MM.1S (cell line): Measurements from ENCODE around the gene CHRNE.

Source experiments
- DNase-seq: peaks from one replicate; pipeline ENCODE4 v3.0.0-alpha.2; 2015
- H2AFZ ChIP-seq: fragments of 300-600 bp; sonication (generic); 2 replicates; pipeline ENCODE4 v1.6.0; 2016; ENCODE audit warnings: antibody characterized with exemption, low read length
- H3F3A ChIP-seq: fragments of 300-600 bp; sonication (generic); 2 replicates; pipeline ENCODE4 v1.6.1; 2016; ENCODE audit warnings: mild to moderate bottlenecking, antibody characterized with exemption, low read length, moderate library complexity, mixed read lengths; ENCODE audit not compliant: insufficient read depth
- H3K27ac ChIP-seq: fragments of 300-600 bp; sonication (generic); 2 replicates; pipeline ENCODE4 v1.5.1; 2016; ENCODE audit warnings: mild to moderate bottlenecking, low read length
- H3K27me3 ChIP-seq: fragments of 300-600 bp; sonication (generic); replicated peaks from 2 replicates; pipeline ENCODE4 v1.6.0; 2016; ENCODE audit warnings: low read length; ENCODE audit not compliant: insufficient read depth
- H3K36me3 ChIP-seq: fragments of 300-600 bp; sonication (generic); replicated peaks from 2 replicates; pipeline ENCODE4 v1.6.1; 2016; ENCODE audit warnings: mild to moderate bottlenecking, low read length, mixed read lengths; ENCODE audit not compliant: insufficient read depth
- H3K4me1 ChIP-seq: fragments of 300-600 bp; sonication (generic); 2 replicates; pipeline ENCODE4 v1.6.1; 2016; ENCODE audit warnings: low read length, mixed read lengths
- H3K4me2 ChIP-seq: fragments of 300-600 bp; sonication (generic); 2 replicates; pipeline ENCODE4 v1.6.0; 2016; ENCODE audit warnings: low read depth, low read length
- H3K4me3 ChIP-seq: fragments of 300-600 bp; sonication (generic); 2 replicates; pipeline ENCODE4 v1.5.1; 2016; ENCODE audit warnings: low read length, mixed read lengths
- H3K79me2 ChIP-seq: fragments of 300-600 bp; sonication (generic); 2 replicates; pipeline ENCODE4 v1.6.1; 2016; ENCODE audit warnings: mixed run types, low read length, mixed read lengths
- H3K9ac ChIP-seq: fragments of 300-600 bp; sonication (generic); 2 replicates; pipeline ENCODE4 v1.6.1; 2016; ENCODE audit warnings: low read length, mixed read lengths
- H3K9me2 ChIP-seq: fragments of 300-600 bp; sonication (generic); replicated peaks from 2 replicates; pipeline ENCODE4 v1.6.1; 2016; ENCODE audit warnings: mild to moderate bottlenecking, low read length, mixed read lengths; ENCODE audit not compliant: insufficient read depth
- H3K9me3 ChIP-seq: fragments of 300-600 bp; sonication (generic); replicated peaks from 2 replicates; pipeline ENCODE4 v1.6.1; 2016; ENCODE audit warnings: mild to moderate bottlenecking, low read length, mixed read lengths; ENCODE audit not compliant: insufficient read depth
- H4K20me1 ChIP-seq: fragments of 300-600 bp; sonication (generic); 2 replicates; pipeline ENCODE4 v1.6.1; 2016; ENCODE audit warnings: mild to moderate bottlenecking, low read length, moderate library complexity, mixed read lengths; ENCODE audit not compliant: insufficient read depth
- EZH2 ChIP-seq: fragments of 300-600 bp; sonication (generic); optimal IDR thresholded peaks from 2 replicates; pipeline ENCODE3; 2017; ENCODE audit warnings: low read depth, mild to moderate bottlenecking, antibody characterized with exemption, low read length, mixed read lengths
- EZH2phosphoT487 ChIP-seq: fragments of 300-600 bp; sonication (generic); IDR thresholded peaks from 2 replicates; pipeline ENCODE4 v1.6.1; 2018; ENCODE audit warnings: antibody characterized with exemption, low read length
- TF ChIP-seq, protein P1 (sequence below): fragments of 300-600 bp; sonication (generic); IDR thresholded peaks from 2 replicates; pipeline ENCODE4 v1.5.1; 2016; ENCODE audit warnings: antibody characterized with exemption, low read length, mixed read lengths

Gene CHRNE

DNA sequence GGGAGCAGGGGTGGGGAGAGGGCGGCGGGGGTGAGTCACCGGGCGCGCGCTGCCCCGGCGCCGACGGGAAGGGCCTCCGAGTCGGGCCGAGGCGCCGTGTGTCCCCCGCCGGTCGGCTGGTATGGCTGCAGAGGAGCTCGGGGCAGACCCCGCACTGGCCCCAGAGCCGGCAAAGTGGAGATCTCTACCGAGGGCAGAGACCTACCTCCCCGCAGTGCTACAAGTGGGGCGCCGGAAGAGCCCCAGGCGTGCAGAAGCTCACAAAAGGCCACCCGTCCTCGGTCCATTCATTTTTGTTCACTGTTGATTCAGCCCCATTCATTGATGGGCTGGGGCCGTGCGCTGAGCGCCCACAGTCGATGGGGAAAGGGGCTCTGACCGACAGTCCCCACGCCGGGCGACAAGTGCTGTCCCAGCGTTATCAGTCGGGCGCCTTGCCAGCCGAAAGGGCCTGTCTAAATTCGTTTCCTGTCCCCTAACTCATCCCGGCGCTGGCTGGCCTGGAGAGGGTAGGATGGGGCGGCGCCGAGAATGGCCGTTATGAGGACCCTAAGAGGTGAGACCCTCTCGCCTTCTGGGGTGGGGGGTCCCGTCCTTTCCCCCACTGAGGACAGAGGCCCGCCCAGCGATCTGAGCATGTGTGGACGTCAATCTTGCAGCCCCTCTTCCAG is 47.3 kb upstream of the CHRNE start:
- Histone ChIP-seq H3K36me3 (no peaks in the 10 kb centered on the region), H3K4me3 (peak overlapping the region; percentile 81)

DNA sequence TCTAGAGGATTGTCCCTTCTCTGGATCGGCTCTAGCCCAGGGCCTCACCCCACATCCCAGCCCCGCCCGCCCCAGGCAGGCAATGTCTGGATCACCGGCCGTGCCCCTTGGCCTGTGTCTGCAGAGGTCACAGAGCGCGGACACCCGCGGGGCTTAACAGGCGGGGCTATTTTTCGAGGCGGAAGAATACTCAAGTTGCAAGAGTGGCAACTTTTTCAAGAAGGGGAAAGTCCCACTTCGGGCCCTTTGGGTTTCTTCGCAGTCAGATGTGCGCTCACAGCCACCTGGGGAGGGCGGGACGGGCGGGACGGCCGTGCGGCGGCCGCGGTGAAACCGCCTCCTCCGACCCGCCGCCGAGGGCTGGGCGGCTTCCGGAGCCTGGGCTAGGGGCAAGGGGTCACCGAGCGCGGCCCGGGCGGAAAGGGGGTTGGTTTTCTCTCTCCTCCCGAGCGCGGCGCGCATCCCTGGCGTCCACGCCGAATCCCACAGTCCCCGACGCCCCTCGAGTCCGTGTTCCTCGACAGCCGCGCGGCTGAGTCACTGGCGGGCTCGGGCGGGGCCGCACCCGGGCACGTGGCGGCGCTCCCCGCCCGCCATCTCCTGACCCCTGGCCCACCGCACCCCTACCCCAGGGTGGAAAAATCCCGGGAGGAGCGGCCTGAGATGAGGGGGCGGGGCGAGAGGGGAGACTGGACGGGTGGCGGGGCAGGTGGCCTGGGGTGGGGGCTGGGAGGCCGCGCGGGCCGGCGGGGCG is 46.6 kb upstream of the CHRNE start:
- Histone ChIP-seq H4K20me1 (peaks cover 24% of the 10 kb centered on the region), H3K9me2 (no peaks in the 10 kb centered on the region), H3K4me2 (peak overlapping the region; percentile 94), H2AFZ (peak overlapping the region; percentile 80), H3K4me3 (peak overlapping the region; percentile 99), H3K79me2 (peaks cover 44% of the 10 kb centered on the region), H3K9ac (peak overlapping the region; percentile 99), H3F3A (peaks cover 52% of the 10 kb centered on the region), H3K4me1 (peaks cover 34% of the 10 kb centered on the region), H3K27ac (peak overlapping the region; percentile 100), H3K36me3 (no peaks in the 10 kb centered on the region), H3K9me3 (no peaks in the 10 kb centered on the region), H3K27me3 (no peaks in the 10 kb centered on the region)
- DNase-seq, result peak; percentile 97
- TF ChIP-seq EZH2 (no peak), EZH2phosphoT487 (no peak)
- TF ChIP-seq, protein P1, sequence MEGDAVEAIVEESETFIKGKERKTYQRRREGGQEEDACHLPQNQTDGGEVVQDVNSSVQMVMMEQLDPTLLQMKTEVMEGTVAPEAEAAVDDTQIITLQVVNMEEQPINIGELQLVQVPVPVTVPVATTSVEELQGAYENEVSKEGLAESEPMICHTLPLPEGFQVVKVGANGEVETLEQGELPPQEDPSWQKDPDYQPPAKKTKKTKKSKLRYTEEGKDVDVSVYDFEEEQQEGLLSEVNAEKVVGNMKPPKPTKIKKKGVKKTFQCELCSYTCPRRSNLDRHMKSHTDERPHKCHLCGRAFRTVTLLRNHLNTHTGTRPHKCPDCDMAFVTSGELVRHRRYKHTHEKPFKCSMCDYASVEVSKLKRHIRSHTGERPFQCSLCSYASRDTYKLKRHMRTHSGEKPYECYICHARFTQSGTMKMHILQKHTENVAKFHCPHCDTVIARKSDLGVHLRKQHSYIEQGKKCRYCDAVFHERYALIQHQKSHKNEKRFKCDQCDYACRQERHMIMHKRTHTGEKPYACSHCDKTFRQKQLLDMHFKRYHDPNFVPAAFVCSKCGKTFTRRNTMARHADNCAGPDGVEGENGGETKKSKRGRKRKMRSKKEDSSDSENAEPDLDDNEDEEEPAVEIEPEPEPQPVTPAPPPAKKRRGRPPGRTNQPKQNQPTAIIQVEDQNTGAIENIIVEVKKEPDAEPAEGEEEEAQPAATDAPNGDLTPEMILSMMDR, result no peak

More for the DNA sequence above, 47.3 kb upstream of the CHRNE start:
- H3K9me3 ChIP-seq, result no peaks in the 10 kb centered on the region
- TF ChIP-seq, protein P1, result no peak
- no peak for TF ChIP-seq EZH2phosphoT487
- TF ChIP-seq EZH2, result no peak
- H3F3A ChIP-seq, result peaks cover 45% of the 10 kb centered on the region
- peaks cover 37% of the 10 kb centered on the region for H3K79me2 ChIP-seq
- H3K9ac ChIP-seq, result peak overlapping the region; percentile 99
- peaks cover 27% of the 10 kb centered on the region for H3K4me1 ChIP-seq
- no peaks in the 10 kb centered on the region for H3K27me3 ChIP-seq
- peak overlapping the region; percentile 97 for H3K4me2 ChIP-seq
- peak overlapping the region; percentile 100 for H3K27ac ChIP-seq
- no peaks in the 10 kb centered on the region for H3K9me2 ChIP-seq
- peak; percentile 52 for DNase-seq
- peak overlapping the region; percentile 83 for H2AFZ ChIP-seq
- H4K20me1 ChIP-seq, result peaks cover 18% of the 10 kb centered on the region

DNA sequence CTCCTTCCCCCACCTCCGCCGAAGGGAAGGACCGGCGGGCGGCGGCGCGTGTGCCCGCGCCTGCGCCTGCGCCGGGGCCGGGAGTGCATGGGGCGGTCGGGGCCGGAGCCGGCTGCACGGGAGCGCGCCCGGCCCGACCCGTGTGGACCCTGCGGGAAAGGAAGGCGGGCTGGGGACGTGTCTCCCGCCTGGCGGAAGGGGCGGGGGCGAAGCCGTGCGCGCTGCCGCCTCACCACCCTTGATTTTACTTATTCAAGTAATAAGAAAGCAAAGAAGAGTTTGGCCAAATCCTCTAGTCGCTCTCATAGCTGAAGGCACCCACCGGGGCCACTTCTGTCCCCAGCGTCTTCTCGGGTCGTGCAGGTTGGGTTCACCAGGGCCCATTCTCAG is 46.0 kb upstream of the CHRNE start:
- DNase-seq, result peak; percentile 90
- Histone ChIP-seq H3K79me2 (peaks cover 50% of the 10 kb centered on the region), H3K27me3 (no peaks in the 10 kb centered on the region), H3K9me2 (no peaks in the 10 kb centered on the region), H3K36me3 (no peaks in the 10 kb centered on the region), H3F3A (peaks cover 58% of the 10 kb centered on the region), H3K4me2 (peak overlapping the region; percentile 94), H4K20me1 (peaks cover 28% of the 10 kb centered on the region), H3K9ac (peak overlapping the region; percentile 99), H3K4me1 (peaks cover 39% of the 10 kb centered on the region), H2AFZ (peak overlapping the region; percentile 74), H3K27ac (peak overlapping the region; percentile 100), H3K4me3 (peak overlapping the region; percentile 99), H3K9me3 (no peaks in the 10 kb centered on the region)
- TF ChIP-seq, protein P1, result no peak
- TF ChIP-seq EZH2, result no peak
- no peak for TF ChIP-seq EZH2phosphoT487
